HCT116 (cell line): ENCODE data around the gene GSPT1. TPM values are rescaled to one million over a fixed set of nuclear protein-coding genes. Genes with fewer than 3 reads are reported as not detected.

ENCODE experiments used
- ATAC-seq: fragments of 200-7000 bp; cut with Tn5 transposase; 2 replicates; pipeline ENCODE4 v1.9.1; 2020; ENCODE audit warnings: mild to moderate bottlenecking, moderate library complexity
- BruUV-seq: library from RNA; stranded (reverse); fragments of 400-500 nt; replicated peaks from 2 replicates; lab custom pipeline; 2021; lab: Mats Ljungman, UMichigan
- CTCF ChIA-PET: fragments of 300-600 bp; sonication (Branson Sonifier 250); formaldehyde crosslinking; loops from one replicate; lab custom pipeline; 2021; ENCODE audit warnings: antibody characterized with exemption; lab: Charles Lee
- POLR2A ChIA-PET: fragments of 300-600, 350-600 bp; sonication (Branson Sonifier 250); formaldehyde crosslinking; loops from one replicate; lab custom pipeline; 2021; ENCODE audit warnings: antibody characterized with exemption; lab: Charles Lee
- RAD21 ChIA-PET, 2 experiments: fragments of 300-600 bp; sonication (Branson Sonifier 250); formaldehyde crosslinking; loops; one replicate each; lab custom pipeline; 2023; ENCODE audit warnings: low total read pairs in 2 of 2; ENCODE audit not compliant: uncharacterized antibody in 2 of 2, unreplicated experiment in 2 of 2, low non-redundant PET in 1 of 2; lab: Charles Lee
- DNase-seq: peaks from one replicate; pipeline ENCODE4 v3.0.0-alpha.2; 2010; ENCODE audit warnings: low read depth, low spot score
- H2AFZ ChIP-seq: fragments of 200-600 bp; shearing (Covaris generic), sonication (generic); 2 replicates; pipeline ENCODE4 v1.6.1; 2017; ENCODE audit warnings: low read depth, mixed run types, mixed read lengths, antibody characterized with exemption, low read length; ENCODE audit not compliant: poor library complexity, severe bottlenecking
- H3K27ac ChIP-seq: 2 replicates; pipeline ENCODE4 v1.5.1; 2012; ENCODE audit warnings: low read depth, low read length
- H3K27me3 ChIP-seq: fragments of 200-600 bp; sonication (generic); 2 replicates; pipeline ENCODE4 v1.6.1; 2016; ENCODE audit warnings: mixed run types, low read length, mixed read lengths; ENCODE audit not compliant: insufficient read depth
- H3K36me3 ChIP-seq, 2 experiments: fragments of 200-500 bp in 1 of 2; fragments of 200-600 bp in 1 of 2; sonication (Bioruptor generic) in 1 of 2; sonication (generic) in 1 of 2; 2 replicates each; pipeline versions ENCODE4 v1.5.1 to v1.6.1; 2014 to 2016; ENCODE audit warnings: low read length in 2 of 2, inconsistent platforms in 1 of 2, mixed read lengths in 1 of 2, mixed run types in 1 of 2; ENCODE audit not compliant: insufficient read depth in 2 of 2, control insufficient read depth in 1 of 2
- H3K4me1 ChIP-seq, 2 experiments: fragments of 200-600 bp in 1 of 2; sonication (generic) in 1 of 2; 2 replicates each; pipeline versions ENCODE4 v1.5.1 to v1.6.1; 2012 to 2017; ENCODE audit warnings: low read length in 2 of 2, inconsistent platforms in 1 of 2, mild to moderate bottlenecking in 1 of 2, mixed read lengths in 1 of 2, mixed run types in 1 of 2, moderate library complexity in 1 of 2; ENCODE audit not compliant: insufficient read depth in 2 of 2, control insufficient read depth in 1 of 2
- H3K4me2 ChIP-seq: fragments of 200-600 bp; sonication (generic); 2 replicates; pipeline ENCODE4 v1.6.1; 2017; ENCODE audit warnings: mixed run types, low read length, mixed read lengths
- H3K4me3 ChIP-seq, 2 experiments: fragments of 200-600 bp in 1 of 2; sonication (generic) in 1 of 2; replicated peaks in 1 of 2; 2 replicates each; pipeline ENCODE4 v1.5.1; 2011 to 2016; ENCODE audit warnings: low read length in 2 of 2, control low read depth in 1 of 2, low read depth in 1 of 2, mild to moderate bottlenecking in 1 of 2, mixed read lengths in 1 of 2, mixed run types in 1 of 2
- H3K79me2 ChIP-seq: fragments of 200-600 bp; sonication (generic); 2 replicates; pipeline ENCODE4 v1.6.1; 2017; ENCODE audit warnings: mild to moderate bottlenecking, mixed run types, low read length, moderate library complexity, mixed read lengths; ENCODE audit not compliant: insufficient read depth
- H3K9ac ChIP-seq: fragments of 200-600 bp; sonication (generic); 2 replicates; pipeline ENCODE4 v1.6.1; 2016; ENCODE audit warnings: low read length, mixed read lengths
- H3K9me2 ChIP-seq: fragments of 200-600 bp; sonication (generic), shearing (Covaris generic); 2 replicates; pipeline ENCODE4 v1.6.1; 2017; ENCODE audit warnings: mixed run types, mild to moderate bottlenecking, moderate library complexity; ENCODE audit not compliant: insufficient read depth
- H3K9me3 ChIP-seq, 2 experiments: fragments of 200-500 bp in 1 of 2; fragments of 200-600 bp in 1 of 2; sonication (Bioruptor generic) in 1 of 2; sonication (generic) in 1 of 2; 2 replicates each; pipeline ENCODE4 v1.6.1; 2014 to 2017; ENCODE audit warnings: low read length in 2 of 2, mixed read lengths in 2 of 2, inconsistent platforms in 1 of 2, low read depth in 1 of 2, mild to moderate bottlenecking in 1 of 2, mixed run types in 1 of 2, moderate library complexity in 1 of 2; ENCODE audit not compliant: control insufficient read depth in 1 of 2, insufficient read depth in 1 of 2
- H4K20me1 ChIP-seq: fragments of 200-600 bp; sonication (generic), shearing (Covaris generic); 2 replicates; pipeline ENCODE4 v1.6.1; 2017; ENCODE audit warnings: mixed run types, mild to moderate bottlenecking, moderate library complexity; ENCODE audit not compliant: insufficient read depth
- ATF3 ChIP-seq: IDR thresholded peaks from 2 replicates; pipeline ENCODE4 v1.6.1; 2012
- CEBPB ChIP-seq: IDR thresholded peaks from 2 replicates; pipeline ENCODE4 v1.6.1; 2012; ENCODE audit warnings: low read depth
- ELF1 ChIP-seq: IDR thresholded peaks from 2 replicates; pipeline ENCODE4 v1.6.1; 2012; ENCODE audit warnings: low read depth, borderline replicate concordance
- EZH2 ChIP-seq: fragments of 200-600 bp; sonication (generic); IDR thresholded peaks from 2 replicates; pipeline ENCODE4 v1.6.1; 2017; ENCODE audit warnings: antibody characterized with exemption, mixed run types
- EZH2phosphoT487 ChIP-seq: fragments of 200-600 bp; IDR thresholded peaks from 2 replicates; pipeline ENCODE4 v1.6.1; 2018; ENCODE audit warnings: antibody characterized with exemption, borderline replicate concordance
- FOSL1 ChIP-seq: IDR thresholded peaks from 2 replicates; pipeline ENCODE4 v1.6.1; 2012; ENCODE audit warnings: low read depth
- MAX ChIP-seq: IDR thresholded peaks from 2 replicates; pipeline ENCODE4 v1.6.1; 2012
- POLR2A ChIP-seq: IDR thresholded peaks from 2 replicates; pipeline ENCODE4 v1.7.0; 2011; ENCODE audit warnings: borderline replicate concordance; ENCODE audit not compliant: insufficient read depth, insufficient read length; ENCODE audit errors: extremely low read depth
- RAD21 ChIP-seq: IDR thresholded peaks from 2 replicates; pipeline ENCODE4 v1.6.1; 2012; ENCODE audit warnings: low read depth, mild to moderate bottlenecking
- SIN3A ChIP-seq: IDR thresholded peaks from 2 replicates; pipeline ENCODE4 v1.6.1; 2012; ENCODE audit warnings: low read depth
- SP1 ChIP-seq: IDR thresholded peaks from 2 replicates; pipeline ENCODE4 v1.6.1; 2012; ENCODE audit warnings: low read depth
- SRF ChIP-seq: IDR thresholded peaks from 2 replicates; pipeline ENCODE4 v1.6.1; 2012; ENCODE audit warnings: low read depth
- TCF7L2 ChIP-seq: IDR thresholded peaks from 2 replicates; pipeline ENCODE4 v1.7.0; 2011; ENCODE audit warnings: borderline replicate concordance, inconsistent platforms; ENCODE audit not compliant: insufficient read depth, insufficient read length; ENCODE audit errors: extremely low read depth
- YY1 ChIP-seq: IDR thresholded peaks from 2 replicates; pipeline ENCODE4 v1.6.1; 2011; ENCODE audit warnings: low read length, low read depth, moderate library complexity, mild to moderate bottlenecking; ENCODE audit not compliant: insufficient replicate concordance; ENCODE audit errors: extremely low read depth
- ZBTB33 ChIP-seq: IDR thresholded peaks from 2 replicates; pipeline ENCODE4 v1.6.1; 2011; ENCODE audit warnings: mild to moderate bottlenecking, low read length, moderate library complexity; ENCODE audit not compliant: insufficient replicate concordance; ENCODE audit errors: extremely low read depth
- ZNF274 ChIP-seq: fragments of 200-500 bp; sonication (Bioruptor generic); IDR thresholded peaks from 2 replicates; pipeline ENCODE4 v1.6.1; 2014; ENCODE audit warnings: mild to moderate bottlenecking, low read depth, low read length, inconsistent platforms
- intact Hi-C: fragments of 100-400 bp; cut with micrococcal nuclease; formaldehyde crosslinking; loops from 2 replicates; pipeline ENCODE4 v1.10.0; 2022
- total RNA-seq: library from RNA; stranded (reverse); gene quantifications from one replicate; pipeline ENCODE4 v1.2.1, GENCODE V29; 2021; ENCODE audit not compliant: unreplicated experiment

Gene GSPT1
- total RNA-seq, 1 experiment from 2014 or later = 148 TPM

- no peak overlapping the region for H3K4me2 ChIP-seq
- TF ChIP-seq ZNF274 = no peak
- no peak for TF ChIP-seq CEBPB
- no peak for TF ChIP-seq SP1
- no peak for TF ChIP-seq POLR2A
- no peak for TF ChIP-seq ELF1
- no peak for TF ChIP-seq RAD21
- TF ChIP-seq ZBTB33 = no peak
- no peak for TF ChIP-seq TCF7L2
- no peak for TF ChIP-seq ATF3
- no peak for TF ChIP-seq FOSL1
- TF ChIP-seq YY1 = no peak
- TF ChIP-seq EZH2 = no peak
- TF ChIP-seq EZH2phosphoT487 = no peak
- no peak for TF ChIP-seq SIN3A
- no peak for TF ChIP-seq MAX
- TF ChIP-seq SRF = no peak
- H3K9me2 ChIP-seq = no peaks in the 10 kb centered on the region
- ChIA-PET CTCF (no interaction called here), POLR2A (no interaction called here), RAD21 (no interaction called here)
- no peak overlapping the region for H3K27ac ChIP-seq
- intact Hi-C loops = no loop called here
- peaks cover 11% of the 10 kb centered on the region; the same call in 1 of the 2 replicates for H4K20me1 ChIP-seq
- no peak overlapping the region for H3K9ac ChIP-seq
- H3K79me2 ChIP-seq = peaks cover 44% of the 10 kb centered on the region
- ATAC-seq (no peak), DNase-seq (no peak)
- no peak overlapping the region for H3K4me3 ChIP-seq
- H3K36me3 ChIP-seq = peaks cover 40 to 63% of the 10 kb centered on the region in 2 experiments
- TSS peak; percentile 15 for BruUV-seq
- no peaks in the 10 kb centered on the region for H3K9me3 ChIP-seq
- no peaks in the 10 kb centered on the region for H3K4me1 ChIP-seq
- H2AFZ ChIP-seq = no peak overlapping the region
- no peaks in the 10 kb centered on the region for H3K27me3 ChIP-seq
These were observed 25.4 kb downstream of the GSPT1 start for GRCh38 chr16:11890231-11890965.
